Measurements from ENCODE around the gene NAALAD2. TPM values are rescaled to one million over a fixed set of nuclear protein-coding genes. Genes with fewer than 3 reads are reported as not detected.

The NAALAD2 gene
- total and polyA plus RNA-seq, 2 donors (not counting 1 experiment from before 2014, with no cell fraction given) = not detected

DNA sequence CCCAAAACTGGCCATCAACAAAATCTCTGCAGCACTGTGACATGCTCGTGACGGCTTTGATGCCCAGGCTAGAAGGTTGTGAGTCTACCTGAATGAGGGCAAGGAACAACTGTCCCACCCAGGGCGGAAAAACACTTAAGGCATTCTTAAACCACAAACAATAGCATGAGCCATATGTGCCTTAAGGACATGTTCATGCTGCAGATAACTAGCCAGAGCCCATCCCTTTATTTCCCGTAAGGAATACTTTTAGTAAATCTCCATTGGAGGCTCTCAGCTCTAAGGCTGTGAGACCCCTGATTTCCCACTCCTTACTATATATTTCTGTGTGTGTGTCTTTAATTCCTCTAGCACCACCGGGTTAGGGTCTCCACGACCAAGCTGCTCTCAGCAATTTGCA lies 85.0 kb downstream of the NAALAD2 start:
- Histone ChIP-seq H3K9ac (ENCODE audit: low read length) (no peak overlapping the region), H4K20me1 (ENCODE audit: control insufficient read depth, insufficient read depth, low read length, poor library complexity, severe bottlenecking) (peaks cover 58% of the 10 kb centered on the region), H2AFZ (ENCODE audit: insufficient read depth, low read depth, low read length, poor library complexity, severe bottlenecking) (no peak overlapping the region), H3K9me3 (ENCODE audit: control extremely low read depth in 1 of 3, control insufficient read depth in 2 of 3, insufficient read depth in 1 of 3, low read length in 2 of 3) (no peaks in the 10 kb centered on the region), H3K36me3 (replicated peaks in 1 of 2; ENCODE audit: control extremely low read depth in 1 of 2, control insufficient read depth in 1 of 2, extremely low read depth in 1 of 2, insufficient read depth in 2 of 2, low read length in 1 of 2) (peaks cover 0 to 11% of the 10 kb centered on the region in 2 experiments), H3K27me3 (replicated peaks in 1 of 4; ENCODE audit: control extremely low read depth in 1 of 4, control insufficient read depth in 3 of 4, insufficient read depth in 4 of 4, low read length in 3 of 4) (no peaks in the 10 kb centered on the region), H3K4me3 (ENCODE audit: control extremely low read depth in 1 of 5, extremely low read depth in 1 of 5, insufficient read depth in 1 of 5, low read depth in 2 of 5, low read length in 4 of 5) (no peak overlapping the region), H3K4me2 (replicated peaks; ENCODE audit: low read depth, low read length, poor library complexity, severe bottlenecking) (peak overlapping the region; percentile 74), H3K4me1 (ENCODE audit: control insufficient read depth in 2 of 2, insufficient read depth in 2 of 2, low read length in 2 of 2) (peaks cover 20 to 34% of the 10 kb centered on the region in 2 donors), H3K27ac (ENCODE audit: low read length in 2 of 2) (no peak overlapping the region), H3K79me2 (ENCODE audit: control insufficient read depth, insufficient read depth, low read length) (peaks cover 85% of the 10 kb centered on the region)
- Mint-ChIP-seq H3K4me1 (peaks cover 58% of the 10 kb centered on the region), H3K27me3 (no peaks in the 10 kb centered on the region), H3K27ac (no peak overlapping the region), H3K9me3 (ENCODE audit: insufficient read depth) (no peaks in the 10 kb centered on the region), H3K4me3 (peak overlapping the region; percentile 30)
- WGBS (ENCODE audit: insufficient coverage) = 100% methylated on average over 1 of the region's 6 CpGs
- intact Hi-C loops (cut with micrococcal nuclease) = no loop called here
- ChIA-PET CTCF (interaction anchor here (1.1 kb wide), 1 partner anchor 15 kb away, joined by 3 read pairs; no protein-coding TSS in a partner anchor), POLR2A (interaction anchor here (0.7 kb wide), 1 partner anchor 24 kb away, joined by 3 read pairs; no protein-coding TSS in a partner anchor)
- TF ChIP-seq EZH2 (IDR thresholded peaks at IDR 0.05; ENCODE audit: borderline replicate concordance, insufficient read depth, low read depth, low read length, poor library complexity, severe bottlenecking) = no peak
- TF ChIP-seq, protein P1, sequence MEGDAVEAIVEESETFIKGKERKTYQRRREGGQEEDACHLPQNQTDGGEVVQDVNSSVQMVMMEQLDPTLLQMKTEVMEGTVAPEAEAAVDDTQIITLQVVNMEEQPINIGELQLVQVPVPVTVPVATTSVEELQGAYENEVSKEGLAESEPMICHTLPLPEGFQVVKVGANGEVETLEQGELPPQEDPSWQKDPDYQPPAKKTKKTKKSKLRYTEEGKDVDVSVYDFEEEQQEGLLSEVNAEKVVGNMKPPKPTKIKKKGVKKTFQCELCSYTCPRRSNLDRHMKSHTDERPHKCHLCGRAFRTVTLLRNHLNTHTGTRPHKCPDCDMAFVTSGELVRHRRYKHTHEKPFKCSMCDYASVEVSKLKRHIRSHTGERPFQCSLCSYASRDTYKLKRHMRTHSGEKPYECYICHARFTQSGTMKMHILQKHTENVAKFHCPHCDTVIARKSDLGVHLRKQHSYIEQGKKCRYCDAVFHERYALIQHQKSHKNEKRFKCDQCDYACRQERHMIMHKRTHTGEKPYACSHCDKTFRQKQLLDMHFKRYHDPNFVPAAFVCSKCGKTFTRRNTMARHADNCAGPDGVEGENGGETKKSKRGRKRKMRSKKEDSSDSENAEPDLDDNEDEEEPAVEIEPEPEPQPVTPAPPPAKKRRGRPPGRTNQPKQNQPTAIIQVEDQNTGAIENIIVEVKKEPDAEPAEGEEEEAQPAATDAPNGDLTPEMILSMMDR (IDR thresholded peaks at IDR 0.05) = no peak
- DNase-seq = no peak
- no peak for ATAC-seq (ENCODE audit: low read depth)

DNA sequence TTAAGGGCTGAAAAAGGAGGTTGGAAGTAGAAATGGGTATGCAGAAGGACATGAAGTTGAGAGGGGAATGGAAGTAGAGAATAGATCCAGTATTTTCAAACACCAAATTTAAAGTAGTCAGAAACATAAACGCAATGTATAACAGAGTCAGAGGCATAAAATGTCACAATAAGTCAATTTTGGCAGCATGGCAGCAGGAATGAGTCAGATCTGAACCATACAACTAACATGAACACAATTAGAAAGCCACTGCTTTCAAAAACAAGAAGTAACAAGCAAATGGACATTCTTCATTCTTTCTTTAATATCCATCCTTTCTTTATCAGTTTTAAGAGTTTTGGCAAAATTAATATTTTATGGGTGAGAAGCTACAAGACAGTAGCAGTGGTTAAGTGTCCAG lies 85.9 kb downstream of the NAALAD2 start:
- intact Hi-C loops (cut with micrococcal nuclease) = loop anchor here (5.0 kb wide), 1 partner anchor 1883 kb away; the partner anchor contains the start of gene CTSC
- DNase-seq = no peak

More for the DNA sequence above, 85.9 kb downstream of the NAALAD2 start:
- Histone ChIP-seq H3K79me2 (ENCODE audit: control insufficient read depth, insufficient read depth, low read length) (peaks cover 82% of the 10 kb centered on the region), H3K4me2 (replicated peaks; ENCODE audit: low read depth, low read length, poor library complexity, severe bottlenecking) (peak overlapping the region; percentile 74), H4K20me1 (ENCODE audit: control insufficient read depth, insufficient read depth, low read length, poor library complexity, severe bottlenecking) (peaks cover 58% of the 10 kb centered on the region), H2AFZ (ENCODE audit: insufficient read depth, low read depth, low read length, poor library complexity, severe bottlenecking) (no peak overlapping the region), H3K36me3 (replicated peaks in 1 of 2; ENCODE audit: control extremely low read depth in 1 of 2, control insufficient read depth in 1 of 2, extremely low read depth in 1 of 2, insufficient read depth in 2 of 2, low read length in 1 of 2) (peaks cover 0 to 6% of the 10 kb centered on the region in 2 experiments), H3K27me3 (replicated peaks in 1 of 4; ENCODE audit: control extremely low read depth in 1 of 4, control insufficient read depth in 3 of 4, insufficient read depth in 4 of 4, low read length in 3 of 4) (no peaks in the 10 kb centered on the region), H3K9ac (ENCODE audit: low read length) (no peak overlapping the region), H3K4me3 (ENCODE audit: control extremely low read depth in 1 of 5, extremely low read depth in 1 of 5, insufficient read depth in 1 of 5, low read depth in 2 of 5, low read length in 4 of 5) (no peak overlapping the region), H3K4me1 (ENCODE audit: control insufficient read depth in 2 of 2, insufficient read depth in 2 of 2, low read length in 2 of 2) (peaks cover 20 to 34% of the 10 kb centered on the region in 2 donors), H3K9me3 (ENCODE audit: control extremely low read depth in 1 of 3, control insufficient read depth in 2 of 3, insufficient read depth in 1 of 3, low read length in 2 of 3) (no peaks in the 10 kb centered on the region), H3K27ac (ENCODE audit: low read length in 2 of 2) (peak overlapping the region in 1 of 2 donors; percentile 29)
- ChIA-PET CTCF (no interaction called here), POLR2A (no interaction called here)
- H3K4me3 Mint-ChIP-seq = peak overlapping the region; percentile 92
- ATAC-seq (ENCODE audit: low read depth) = no peak
- peak overlapping the region; percentile 18 for H3K27ac Mint-ChIP-seq
- TF ChIP-seq, protein P1 (IDR thresholded peaks at IDR 0.05) = no peak
- no peak for TF ChIP-seq EZH2 (IDR thresholded peaks at IDR 0.05; ENCODE audit: borderline replicate concordance, insufficient read depth, low read depth, low read length, poor library complexity, severe bottlenecking)
- no peaks in the 10 kb centered on the region for H3K9me3 Mint-ChIP-seq (ENCODE audit: insufficient read depth)
- 100% methylated on average over 1 of the region's 1 CpG for WGBS (ENCODE audit: insufficient coverage)
- H3K4me1 Mint-ChIP-seq = peaks cover 58% of the 10 kb centered on the region
- no peaks in the 10 kb centered on the region for H3K27me3 Mint-ChIP-seq

Data from B cell (primary cell).